GM19455 (cell line): ENCODE data around the gene CCNYL1.
"Not testable (repeated sequence)": the region's sequence is repeated elsewhere in the genome, so short reads cannot be mapped to it uniquely, and the experiment has no call there.

ENCODE experiments used
- ATAC-seq: cut with Tn5 transposase; IDR thresholded peaks from one replicate; pipeline ENCODE4 v1.9.1; 2021; ENCODE audit not compliant: unreplicated experiment

The CCNYL1 gene

GRCh38 chr2:207696911-207697310 is 14.5 kb upstream of the CCNYL1 start:
- not testable (repeated sequence) for ATAC-seq

- ATAC-seq: no peak
These were observed 14.0 kb upstream of the CCNYL1 start for GRCh38 chr2:207697411-207697810.

GRCh38 chr2:207698301-207698700 is 13.1 kb upstream of the CCNYL1 start:
- ATAC-seq: no peak

- no peak for ATAC-seq
These were observed 7.4 kb upstream of the CCNYL1 start for GRCh38 chr2:207704078-207704477.

- no peak for ATAC-seq
These were observed 6.8 kb upstream of the CCNYL1 start for GRCh38 chr2:207704671-207705070.

GRCh38 chr2:207706936-207707860 is 4.2 kb upstream of the CCNYL1 start:
- ATAC-seq: no peak

- peak; percentile 22 for ATAC-seq
These were observed 500 bp downstream of the CCNYL1 start for GRCh38 chr2:207711750-207712530.

GRCh38 chr2:207716056-207716455 is 4.6 kb downstream of the CCNYL1 start:
- no peak for ATAC-seq

- ATAC-seq: no peak
These were observed 7.1 kb downstream of the CCNYL1 start for GRCh38 chr2:207718521-207718920.

- ATAC-seq: no peak
These were observed 7.6 kb downstream of the CCNYL1 start for GRCh38 chr2:207719008-207719407.

GRCh38 chr2:207719655-207720054 is 8.2 kb downstream of the CCNYL1 start:
- ATAC-seq: not testable (repeated sequence)

GRCh38 chr2:207720517-207721187 is 9.2 kb downstream of the CCNYL1 start:
- ATAC-seq: no peak

GRCh38 chr2:207722773-207723424 is 11.5 kb downstream of the CCNYL1 start:
- ATAC-seq: no peak

- not testable (repeated sequence) for ATAC-seq
These were observed 12.0 kb downstream of the CCNYL1 start for GRCh38 chr2:207723425-207723787.

- no peak for ATAC-seq
These were observed 12.7 kb downstream of the CCNYL1 start for GRCh38 chr2:207724113-207724512.

- ATAC-seq: no peak
These were observed 14.6 kb downstream of the CCNYL1 start for GRCh38 chr2:207725873-207726578.

- no peak for ATAC-seq
These were observed 15.8 kb downstream of the CCNYL1 start for GRCh38 chr2:207727261-207727660.

- no peak for ATAC-seq
These were observed 18.1 kb downstream of the CCNYL1 start for GRCh38 chr2:207729465-207729998.

GRCh38 chr2:207731138-207731537 is 19.7 kb downstream of the CCNYL1 start:
- ATAC-seq: no peak
